GM21528 (cell line): ENCODE results near the gene RASSF4.

ENCODE experiments used
- ATAC-seq: cut with Tn5 transposase; IDR thresholded peaks from one replicate; pipeline ENCODE4 v1.9.1; 2021; ENCODE audit warnings: mild to moderate bottlenecking, moderate library complexity; ENCODE audit not compliant: unreplicated experiment, low FRiP score

RASSF4 gene, protein sequence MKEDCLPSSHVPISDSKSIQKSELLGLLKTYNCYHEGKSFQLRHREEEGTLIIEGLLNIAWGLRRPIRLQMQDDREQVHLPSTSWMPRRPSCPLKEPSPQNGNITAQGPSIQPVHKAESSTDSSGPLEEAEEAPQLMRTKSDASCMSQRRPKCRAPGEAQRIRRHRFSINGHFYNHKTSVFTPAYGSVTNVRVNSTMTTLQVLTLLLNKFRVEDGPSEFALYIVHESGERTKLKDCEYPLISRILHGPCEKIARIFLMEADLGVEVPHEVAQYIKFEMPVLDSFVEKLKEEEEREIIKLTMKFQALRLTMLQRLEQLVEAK

DNA sequence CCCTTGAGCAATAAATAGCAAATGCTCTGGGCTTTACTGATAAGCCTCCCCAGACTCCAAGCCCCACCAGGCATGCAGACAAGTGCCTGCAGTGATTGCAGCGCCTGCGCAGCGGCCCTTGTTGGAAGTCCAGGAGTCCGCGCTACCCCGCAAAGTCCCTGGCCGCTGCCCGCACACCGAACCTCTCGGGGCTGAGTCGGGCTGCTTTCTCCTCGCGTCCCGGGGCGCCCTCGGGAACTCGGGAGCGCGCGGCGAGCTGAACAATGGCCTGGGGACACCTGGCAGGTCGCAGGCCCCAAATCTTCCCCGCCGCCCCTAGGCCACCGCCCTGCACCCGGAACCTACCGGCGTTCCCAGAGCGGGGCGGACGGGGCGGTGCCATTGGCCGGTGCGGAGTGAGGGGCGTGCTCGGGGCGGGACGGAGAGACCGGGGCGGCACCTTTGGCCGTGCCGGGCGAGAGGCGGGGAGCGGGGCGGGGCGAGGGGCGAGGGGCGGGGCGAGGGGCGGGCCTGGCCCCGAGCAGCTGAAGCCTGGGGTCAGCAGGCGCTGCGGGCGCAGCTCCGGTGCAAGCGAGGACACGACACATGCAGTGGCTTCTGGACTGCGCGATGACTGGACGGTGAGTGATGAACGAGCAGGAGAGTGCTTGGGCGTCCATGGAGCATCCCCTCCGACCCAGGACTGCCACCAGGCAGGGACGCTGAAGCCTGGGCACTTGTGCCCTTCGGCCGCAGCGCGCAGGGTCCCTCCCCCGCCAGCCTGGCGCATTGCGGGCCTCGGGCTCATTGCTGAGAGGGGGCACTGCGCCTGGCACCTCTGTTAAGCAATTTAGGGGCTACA is at the start of gene RASSF4:
Gene RASSF4 (plus strand): TSS at position 556 of the 841 bp plus-strand sequence. CDS start 10,401 bp downstream, outside the sequence.
- peak; percentile 98 for ATAC-seq

DNA sequence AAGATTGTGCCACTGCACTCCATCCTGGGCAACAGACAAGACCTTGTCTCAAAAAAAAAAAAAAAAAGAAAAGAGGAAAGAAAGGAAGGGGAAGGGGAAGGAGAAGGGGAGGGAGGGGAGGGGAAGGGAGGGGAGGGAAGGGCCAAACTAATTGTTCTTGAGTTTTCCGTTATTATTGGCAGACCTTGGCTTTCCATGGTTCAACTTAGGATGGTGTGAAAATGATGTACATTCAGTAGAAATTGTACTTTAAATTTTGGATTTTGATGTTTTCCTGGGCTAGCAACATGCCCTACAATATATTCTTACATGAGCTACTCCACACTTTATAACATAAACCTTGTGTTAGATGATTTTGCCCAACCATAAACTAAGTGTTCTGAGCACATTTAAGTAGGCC is 49.7 kb upstream of the RASSF4 start:
- ATAC-seq, result no peak

DNA sequence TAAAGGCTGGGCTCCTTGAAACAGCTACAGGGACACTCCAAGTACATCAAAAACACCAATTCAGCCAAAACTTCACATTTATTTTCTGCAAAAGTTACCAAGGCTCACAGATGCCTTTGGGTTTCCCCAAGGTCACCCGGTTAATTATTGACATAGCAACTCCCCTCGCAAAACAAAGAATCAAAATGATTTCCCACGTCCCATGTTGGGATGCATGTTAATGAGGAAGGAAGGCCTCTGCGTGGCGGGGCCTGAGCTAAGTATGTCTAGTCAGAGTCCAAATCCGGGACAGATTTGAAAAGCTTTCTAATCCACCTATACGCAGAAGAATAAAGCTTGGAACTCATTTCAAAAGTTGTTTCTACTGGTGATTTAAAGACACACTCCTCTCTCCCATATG is 49.0 kb upstream of the RASSF4 start:
- ATAC-seq, result no peak

DNA sequence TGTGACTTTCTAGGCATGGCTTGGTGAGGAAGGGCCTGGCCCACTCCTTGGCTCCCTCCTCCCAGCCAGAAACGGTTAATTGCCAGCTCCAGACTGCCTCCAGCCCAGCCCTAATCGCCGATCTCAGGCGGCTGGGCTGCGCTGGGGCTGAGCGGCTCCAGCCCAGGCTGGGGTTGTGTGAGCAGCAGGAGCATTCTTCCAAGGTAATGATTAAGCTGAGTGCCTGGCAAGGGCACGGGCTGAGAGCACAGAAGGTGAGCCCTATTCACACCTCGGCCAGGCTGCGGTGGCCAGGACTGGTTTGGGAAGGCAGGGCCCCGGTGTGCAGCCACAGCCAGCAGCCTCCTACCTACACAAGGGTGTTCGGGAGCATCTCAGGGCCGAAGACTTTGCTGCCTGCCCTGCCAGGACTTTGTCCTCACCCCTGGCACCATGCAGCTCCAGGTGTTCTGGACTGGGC is 48.5 kb upstream of the RASSF4 start, which contains the start of gene TMEM72:
Gene TMEM72 (plus strand): TSS at position 257 of the 460 bp plus-strand sequence. CDS start 176 bp downstream, at position 433.
- ATAC-seq, result no peak

DNA sequence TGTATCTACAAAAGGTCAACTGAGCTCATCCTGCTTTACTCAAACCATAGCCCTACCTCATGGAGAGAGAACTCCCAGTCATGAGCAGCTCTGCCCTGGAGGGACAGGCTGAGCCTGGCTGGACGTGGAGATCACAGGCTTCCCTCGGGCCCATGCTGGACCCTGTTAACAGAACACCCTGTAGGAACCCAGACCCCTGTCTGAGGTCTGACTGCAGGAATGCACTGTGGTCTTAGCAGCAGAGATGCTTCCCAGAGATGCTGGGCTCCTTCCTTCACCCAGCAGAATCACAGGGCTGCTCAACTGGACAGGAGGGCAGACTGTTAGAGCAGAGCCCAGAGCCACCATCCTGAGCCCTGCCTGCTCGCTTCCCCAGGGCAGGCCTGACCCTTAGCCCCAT is 47.7 kb upstream of the RASSF4 start:
- no peak for ATAC-seq

DNA sequence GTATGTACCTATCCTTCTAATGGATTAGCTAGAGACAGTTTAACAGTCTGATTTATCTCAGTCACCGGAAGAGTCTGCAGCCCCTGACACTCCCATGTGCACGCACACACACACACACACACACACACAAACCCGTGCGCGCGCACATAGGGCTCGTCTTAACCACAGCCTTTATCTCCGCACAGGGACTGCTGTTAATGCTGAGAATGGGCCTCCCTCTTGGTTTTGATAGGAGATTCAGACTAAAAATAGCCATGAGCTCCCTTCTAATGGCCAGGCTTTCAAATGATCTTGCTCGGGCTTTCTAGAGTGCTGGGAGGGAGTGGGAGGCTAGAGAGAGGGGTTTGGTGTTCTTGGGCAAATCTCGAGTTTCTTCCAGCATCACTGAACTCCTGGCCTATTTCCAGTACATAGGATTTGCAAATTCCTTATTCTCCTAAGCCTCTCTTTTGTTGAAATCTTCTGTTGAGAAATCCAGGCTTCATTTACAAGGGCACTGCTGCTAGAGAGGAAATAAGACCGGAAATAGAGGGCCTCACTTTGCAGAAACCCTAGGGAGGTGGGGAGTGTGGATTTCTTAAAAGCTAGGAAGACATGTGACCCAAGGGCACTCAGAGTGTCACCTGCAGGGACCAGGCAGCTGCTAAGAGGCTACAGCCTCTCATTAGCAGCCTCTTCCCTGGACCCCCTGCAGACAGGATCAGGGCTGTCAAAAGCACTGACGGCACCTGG is 46.1 kb upstream of the RASSF4 start:
- ATAC-seq, result no peak

DNA sequence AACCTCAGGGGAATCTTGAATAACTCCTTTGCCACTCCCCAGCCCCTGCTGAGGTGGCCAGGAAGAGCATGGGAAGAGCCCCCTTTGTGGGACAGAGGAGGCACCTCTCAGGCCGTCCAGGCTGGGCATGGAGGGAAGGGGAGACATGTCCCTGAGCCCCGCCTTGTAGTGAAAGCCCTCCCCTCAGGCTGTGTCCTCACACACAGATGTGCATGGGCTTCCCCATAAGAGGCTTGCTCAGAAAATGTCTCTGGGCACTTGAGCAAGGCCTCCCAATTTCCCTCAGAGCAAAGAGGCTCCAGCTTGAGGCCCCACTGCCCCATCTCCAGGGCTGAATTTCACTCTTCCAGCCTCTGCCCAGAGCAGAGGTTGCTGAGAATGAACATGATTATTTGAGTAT is 44.7 kb upstream of the RASSF4 start:
- no peak for ATAC-seq

DNA sequence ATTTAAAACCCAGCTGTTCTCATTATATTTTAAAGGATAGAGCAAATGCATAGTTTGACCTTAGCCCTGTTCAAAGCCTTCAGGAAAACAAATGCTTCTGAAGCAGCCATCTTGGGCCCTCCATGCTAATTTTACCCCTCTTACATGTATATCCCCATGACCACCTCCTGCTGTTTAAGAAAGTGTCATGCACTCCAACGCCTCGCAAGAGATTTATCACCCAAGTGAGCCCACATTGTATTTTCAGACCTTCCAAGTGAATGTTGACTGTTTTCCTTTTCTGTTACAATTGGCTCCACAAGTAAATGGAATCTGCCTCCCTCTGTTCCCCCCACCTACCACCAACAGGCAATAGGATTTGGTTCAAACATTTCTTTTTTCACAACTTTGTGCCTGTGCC is 43.2 kb upstream of the RASSF4 start:
- no peak for ATAC-seq

DNA sequence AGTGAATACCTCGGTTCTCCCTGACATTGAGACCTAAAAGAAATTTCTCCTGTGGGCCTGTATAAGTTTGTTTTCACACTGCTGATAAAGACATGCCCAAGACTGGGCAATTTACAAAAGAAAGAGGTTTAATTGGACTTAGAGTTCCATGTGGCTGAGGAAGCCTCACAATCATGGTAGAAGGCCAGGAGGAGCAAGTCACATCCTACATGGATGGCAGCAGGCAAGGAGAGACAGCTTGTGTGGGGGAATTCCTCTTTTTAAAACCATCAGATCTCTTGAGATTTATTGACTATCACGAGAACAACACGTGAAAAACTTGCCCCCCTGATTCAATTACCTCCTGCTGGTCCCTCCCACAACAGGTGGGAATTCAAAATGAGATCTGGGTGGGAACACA is 41.8 kb upstream of the RASSF4 start:
- no peak for ATAC-seq

DNA sequence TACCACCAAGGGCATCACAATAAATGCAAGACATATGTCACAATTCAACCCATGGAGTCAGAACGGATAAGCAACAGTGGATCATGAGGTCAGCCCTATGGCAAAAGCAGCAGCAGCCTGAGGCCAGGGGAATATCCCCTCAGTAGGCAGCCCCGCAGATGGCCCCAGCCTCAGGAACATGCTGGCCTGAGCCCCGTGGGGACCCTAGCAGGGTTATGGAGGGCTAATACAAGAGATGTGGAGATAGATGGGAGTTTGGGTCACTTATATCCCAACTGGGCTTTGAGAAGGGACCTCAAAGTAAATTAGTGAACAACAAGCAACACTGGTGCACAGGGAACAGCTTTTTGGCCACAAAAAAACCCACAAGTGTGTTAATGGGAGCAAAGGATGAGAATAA is 39.4 kb upstream of the RASSF4 start:
- ATAC-seq, result no peak

DNA sequence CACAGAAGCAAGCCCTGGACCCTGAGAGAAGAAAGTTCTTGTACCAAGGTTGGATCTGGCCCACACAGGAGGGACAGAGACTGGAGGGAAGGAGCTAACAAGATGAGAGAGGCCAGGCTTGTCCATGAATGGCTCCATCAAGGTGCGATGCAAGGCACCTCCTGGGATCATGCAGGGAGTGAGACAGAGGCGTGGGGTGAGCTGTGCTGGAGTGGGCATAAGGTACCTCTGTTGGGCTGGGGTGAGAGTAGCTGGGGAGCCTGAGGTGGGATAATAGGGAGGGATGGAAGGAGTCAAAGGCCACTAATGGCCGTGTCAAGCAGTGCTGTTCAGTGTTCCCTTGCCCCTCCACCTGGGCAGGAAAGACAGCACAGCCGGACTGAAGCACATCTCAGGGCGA is 38.5 kb upstream of the RASSF4 start:
- ATAC-seq, result no peak

DNA sequence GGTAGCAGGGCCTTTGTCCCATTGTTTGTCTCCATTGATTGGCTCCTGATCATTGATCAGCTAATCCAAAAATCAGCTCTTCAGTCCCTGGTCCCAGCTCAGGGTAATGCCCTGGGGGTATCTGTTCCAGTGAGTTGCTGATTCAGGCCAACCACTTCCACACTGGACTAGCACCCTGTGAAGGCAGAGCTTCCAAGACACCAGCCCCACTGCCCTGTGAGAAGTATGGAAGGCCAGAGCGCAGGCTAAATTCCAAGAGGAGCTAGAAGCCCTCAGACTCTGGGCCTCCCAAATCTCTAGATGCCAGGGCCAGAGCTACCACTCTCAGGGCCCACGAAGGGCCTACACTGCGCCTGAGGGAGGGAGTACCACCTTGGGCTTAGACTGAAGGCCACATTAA is 38.1 kb upstream of the RASSF4 start:
- no peak for ATAC-seq

DNA sequence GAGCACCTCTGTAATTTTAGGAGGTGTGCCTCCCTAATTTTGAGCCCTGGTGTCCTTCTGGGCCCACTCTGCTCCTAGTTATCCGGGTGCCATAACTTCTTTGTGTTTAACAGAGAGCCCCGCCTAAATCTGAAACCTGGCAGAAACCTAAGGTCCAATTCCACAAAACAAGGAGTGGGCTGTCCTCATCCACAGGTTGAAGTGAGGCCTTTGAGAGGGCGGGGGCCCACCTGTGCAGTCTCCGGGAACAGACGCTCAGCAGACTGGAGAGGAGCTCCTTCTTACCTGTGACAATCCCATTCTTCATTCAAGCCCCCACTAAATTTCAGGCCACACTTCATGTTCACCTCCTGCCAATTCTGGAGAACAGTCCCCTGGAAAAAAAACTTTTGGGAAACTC is 37.6 kb upstream of the RASSF4 start:
- ATAC-seq, result no peak

DNA sequence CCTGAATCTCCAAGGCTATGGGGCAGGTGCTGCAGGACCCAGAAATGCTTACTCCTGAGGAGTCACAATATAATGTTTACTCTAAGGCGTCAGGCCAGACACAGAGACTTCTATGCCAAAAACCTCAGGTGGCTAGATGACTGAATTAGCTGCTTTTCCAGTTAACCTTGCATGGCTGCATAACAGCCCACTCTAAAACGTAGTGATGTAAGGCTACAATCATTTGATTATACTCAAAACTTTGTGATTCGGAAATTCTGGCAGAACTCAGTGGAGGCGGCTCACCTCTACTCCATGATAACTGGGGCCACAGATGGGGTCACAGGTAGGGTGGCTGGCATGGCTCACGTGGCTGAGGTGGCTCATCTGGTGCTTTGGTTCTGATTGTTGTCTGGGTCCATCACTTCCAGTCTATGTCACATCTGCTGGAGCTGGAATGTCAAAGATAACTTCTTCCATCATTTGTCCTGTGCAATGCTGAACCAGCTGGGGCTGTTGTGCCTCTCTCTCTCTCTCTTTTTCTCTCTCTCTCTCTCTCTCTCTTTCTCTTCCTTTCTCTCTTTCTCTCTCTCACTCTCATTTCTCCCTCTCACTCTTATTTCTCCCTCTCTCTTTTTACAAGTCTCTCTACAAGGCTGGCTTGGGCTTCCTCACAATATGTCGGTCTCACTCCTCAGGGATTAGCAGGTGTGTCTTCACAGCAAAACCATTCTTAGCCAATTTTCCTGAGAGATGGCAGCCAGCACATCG is 36.6 kb upstream of the RASSF4 start:
- ATAC-seq, result no peak

DNA sequence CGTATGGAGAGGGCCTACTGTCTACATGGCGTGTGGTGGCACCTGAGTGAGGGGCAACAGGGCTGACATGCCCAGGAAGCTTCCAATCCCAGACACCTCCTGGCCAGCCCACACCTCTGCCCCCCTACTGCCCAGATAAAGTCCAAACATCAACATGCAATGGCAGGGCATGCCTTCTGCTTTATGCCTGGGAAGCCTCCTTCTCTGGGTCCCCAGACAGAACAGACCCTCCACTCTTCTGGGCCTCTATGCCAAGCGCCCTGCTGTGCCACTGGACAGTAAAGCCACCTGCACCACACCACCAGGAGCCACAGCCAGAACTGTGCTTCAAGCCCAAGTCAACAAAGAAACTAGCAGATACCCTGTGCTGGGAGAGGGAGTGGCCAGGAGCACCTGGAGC is 36.0 kb upstream of the RASSF4 start:
- no peak for ATAC-seq

DNA sequence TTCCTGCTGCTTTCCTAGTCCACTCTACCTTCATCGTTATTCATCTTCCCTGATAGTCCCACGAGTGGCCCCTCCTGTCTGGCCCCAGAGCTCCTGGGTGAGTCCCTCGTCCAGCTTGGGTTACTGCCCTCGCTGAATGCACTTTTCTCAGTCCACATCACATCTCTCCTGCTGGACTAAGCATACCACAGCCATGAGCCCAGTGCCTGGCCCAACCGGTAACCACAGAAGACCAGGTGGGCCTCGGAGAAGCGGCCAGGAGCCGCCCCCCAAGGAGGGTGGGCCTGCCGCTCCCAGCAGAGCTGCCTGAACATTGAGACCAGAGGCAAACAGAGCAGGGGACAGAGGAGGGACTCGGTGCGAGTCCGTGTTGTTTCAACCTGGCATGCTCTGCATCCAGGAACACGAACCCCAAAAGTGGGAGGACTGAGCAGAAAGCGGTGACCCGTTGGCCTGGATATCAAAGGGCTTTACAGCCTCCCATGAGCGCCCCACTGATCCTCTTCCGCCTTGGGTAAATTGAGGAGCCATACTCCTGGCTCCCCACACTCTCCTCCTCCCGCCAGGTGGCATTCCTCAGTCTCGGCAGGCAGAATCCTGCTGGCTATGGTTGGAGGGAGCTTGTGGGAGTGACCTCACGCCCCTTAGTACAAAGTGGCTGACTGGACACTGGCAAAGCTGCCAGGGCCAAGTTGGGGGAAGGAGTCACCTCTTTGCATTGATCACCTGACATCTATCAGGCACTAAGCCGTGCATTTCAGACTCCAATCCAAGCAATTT is 35.2 kb upstream of the RASSF4 start:
- no peak for ATAC-seq

DNA sequence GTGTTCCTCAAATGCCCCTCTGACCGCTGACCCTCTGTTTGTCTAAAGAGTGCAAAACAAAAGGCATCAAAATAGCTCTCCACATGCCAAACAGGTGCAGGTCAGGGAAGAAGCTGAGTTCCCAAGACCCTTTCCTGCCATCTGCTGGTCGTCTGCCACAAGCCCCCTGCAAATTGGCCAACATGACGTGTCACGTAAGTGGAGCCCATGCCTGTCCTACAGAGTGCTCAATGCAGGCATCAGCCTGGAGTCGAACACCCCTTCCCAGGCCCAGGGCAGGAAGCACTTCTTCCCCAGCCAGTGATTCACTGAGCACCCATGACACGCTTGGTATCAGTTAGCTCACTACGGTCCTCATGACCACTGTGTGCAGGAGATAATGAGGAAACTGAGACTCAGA is 34.4 kb upstream of the RASSF4 start:
- ATAC-seq, result no peak

DNA sequence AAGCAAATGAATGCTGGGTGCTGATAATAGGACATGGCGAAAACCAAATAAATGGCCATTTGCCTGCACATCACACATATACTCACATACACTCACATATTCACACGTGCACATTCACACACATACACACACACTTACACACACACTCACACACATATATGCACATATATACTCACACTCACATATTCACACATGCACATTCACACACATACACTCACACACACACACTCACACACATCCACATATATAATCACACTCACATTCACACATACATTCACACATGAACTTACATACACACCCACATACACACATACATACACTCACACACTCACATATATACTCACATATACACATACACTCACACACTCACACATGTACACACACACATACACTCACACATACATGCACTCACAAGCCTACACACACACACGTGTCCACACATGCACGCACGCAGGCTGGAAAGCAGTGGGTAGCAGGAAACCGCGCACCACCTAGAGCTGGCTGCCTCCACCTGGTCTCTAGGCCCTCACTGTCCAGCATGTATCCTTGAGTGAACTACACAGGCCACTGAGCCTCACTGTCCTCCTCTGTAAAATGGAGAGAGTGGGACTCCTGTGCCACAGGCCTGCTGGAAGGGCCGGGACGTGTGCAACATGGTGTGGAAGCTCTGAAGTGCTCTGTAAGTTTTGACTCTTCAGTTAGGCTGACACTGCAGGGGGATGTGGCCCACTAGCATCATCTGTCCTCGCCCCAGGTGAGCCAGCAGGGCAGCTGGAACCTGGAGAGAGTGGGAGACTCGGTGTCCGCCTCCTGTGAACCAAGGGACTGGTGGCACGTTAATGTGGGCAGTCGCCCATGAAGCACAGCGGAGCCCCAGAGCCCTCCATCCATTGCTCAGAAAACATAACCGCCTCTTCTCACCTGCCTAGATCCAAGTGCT is 33.5 kb upstream of the RASSF4 start:
- no peak for ATAC-seq
